Stimulated activated CD4-positive, alpha-beta T cell treated with anti-CD3 and anti-CD28 coated beads, Interleukin-1b, Interleukin-23, amount 100 ng/mL, for 4 hours (primary cell): ENCODE measurements around the gene ERBB2.
A peak's percentile ranks its signal among the peaks of the same experiment; 100 is the strongest.
"Not testable (repeated sequence)": the region's sequence is repeated elsewhere in the genome, so short reads cannot be mapped to it uniquely, and the experiment has no call there.

ENCODE experiments used
- DNase-seq, 2 donors: peaks; one replicate each; pipeline ENCODE4 v3.0.0-alpha.2; 2020; ENCODE audit warnings: low read depth in 2 of 2

The ERBB2 gene

GRCh38 chr17:39763051-39763820 is 63.4 kb downstream of the ERBB2 start:
- DNase-seq, result no peak

- DNase-seq, result not testable (repeated sequence)
Measured at GRCh38 chr17:39764171-39764570, 64.3 kb downstream of the ERBB2 start.

- DNase-seq, result no peak
Measured at GRCh38 chr17:39765175-39765574, 65.3 kb downstream of the ERBB2 start.

DNA sequence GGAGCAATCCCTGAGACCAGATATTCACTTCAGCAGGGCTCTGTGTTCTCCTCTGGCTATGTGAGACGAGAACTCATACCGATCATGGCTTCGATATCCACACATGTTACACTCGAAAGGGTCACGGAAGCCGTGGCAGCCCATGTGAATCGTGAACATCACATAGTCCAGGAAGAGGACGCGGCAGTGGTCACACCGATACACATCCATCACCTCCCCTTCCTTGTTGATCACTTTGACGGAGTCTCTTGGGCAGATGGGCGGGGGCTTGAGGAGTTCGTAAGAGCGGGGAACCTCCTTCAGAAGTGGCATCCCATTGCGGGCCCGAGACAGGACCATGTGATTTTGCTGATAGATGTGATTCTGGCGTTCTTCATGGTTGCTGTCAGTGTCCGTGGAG is 65.9 kb downstream of the ERBB2 start:
- no peak for DNase-seq

GRCh38 chr17:39767147-39767546 is 67.3 kb downstream of the ERBB2 start:
- no peak for DNase-seq

DNA sequence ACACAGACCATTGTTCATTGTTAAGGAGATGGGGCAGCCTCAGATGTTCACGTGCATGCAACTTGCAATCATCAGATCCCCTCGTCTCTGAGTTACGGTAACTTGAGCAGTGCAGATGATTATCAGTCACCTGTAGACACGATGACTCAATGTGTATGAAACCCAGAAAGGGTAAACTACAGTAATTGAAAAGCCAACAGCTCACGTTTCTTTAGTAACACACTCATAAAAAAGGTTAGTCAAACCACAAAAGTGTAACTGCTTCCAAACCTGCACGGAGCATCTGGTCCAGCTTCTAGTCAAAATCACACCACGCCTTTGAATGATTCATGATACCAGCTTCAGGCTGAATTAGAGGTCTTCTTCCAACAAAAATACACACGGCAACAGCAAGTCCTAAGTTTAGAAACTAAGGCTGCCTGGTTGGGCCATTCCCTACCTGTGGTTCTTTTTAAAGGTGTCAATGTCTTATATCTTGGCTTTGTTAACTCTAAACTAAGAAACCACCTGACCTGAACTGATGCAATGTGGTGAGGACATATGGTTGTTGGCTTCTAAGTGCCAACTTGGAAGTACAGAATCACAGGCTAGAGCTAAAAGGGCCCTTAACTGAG is 70.2 kb downstream of the ERBB2 start:
- peak in 1 of 2 donors; percentile 56 for DNase-seq

DNA sequence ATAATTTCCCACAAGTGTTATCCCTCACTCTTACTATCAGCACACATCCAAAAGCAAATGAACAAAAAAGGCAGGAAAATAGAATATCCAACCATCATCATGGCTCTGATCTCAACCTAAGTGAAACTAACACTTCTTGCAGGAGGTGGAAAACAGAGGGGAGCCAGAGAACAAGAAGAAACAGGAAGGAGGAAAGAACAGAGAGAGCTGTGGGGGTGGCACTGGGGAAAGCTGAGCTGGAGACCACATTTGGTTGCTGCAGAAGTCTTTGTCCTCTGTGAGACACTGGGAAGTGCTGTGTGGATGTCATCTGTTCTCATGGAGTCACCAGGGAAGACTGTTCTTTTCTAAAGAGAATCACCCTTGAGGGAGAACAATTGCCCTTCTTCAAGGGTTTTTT is 72.6 kb downstream of the ERBB2 start:
- no peak for DNase-seq

- DNase-seq, result no peak
Measured at GRCh38 chr17:39772987-39773934, 73.4 kb downstream of the ERBB2 start.

DNA sequence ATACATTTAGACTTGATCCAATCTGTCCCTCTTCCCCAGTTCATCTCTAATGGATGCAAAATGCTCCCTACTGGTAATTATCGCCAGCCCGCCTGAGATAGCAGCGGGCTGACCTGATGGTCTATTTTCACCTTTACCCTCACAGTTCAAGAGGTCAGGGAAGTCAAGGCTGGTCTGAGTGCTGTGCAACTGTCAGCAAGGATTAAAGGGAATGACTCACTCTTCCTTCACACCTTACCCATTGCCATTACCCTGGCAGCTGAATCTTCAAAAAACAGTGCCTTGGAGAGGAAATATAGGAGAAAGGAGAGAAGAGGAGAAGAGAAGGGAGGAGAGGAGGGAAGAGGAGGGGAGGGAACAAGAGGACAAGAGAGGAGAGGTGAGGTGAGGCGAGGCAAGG is 74.2 kb downstream of the ERBB2 start:
- DNase-seq, result no peak

DNA sequence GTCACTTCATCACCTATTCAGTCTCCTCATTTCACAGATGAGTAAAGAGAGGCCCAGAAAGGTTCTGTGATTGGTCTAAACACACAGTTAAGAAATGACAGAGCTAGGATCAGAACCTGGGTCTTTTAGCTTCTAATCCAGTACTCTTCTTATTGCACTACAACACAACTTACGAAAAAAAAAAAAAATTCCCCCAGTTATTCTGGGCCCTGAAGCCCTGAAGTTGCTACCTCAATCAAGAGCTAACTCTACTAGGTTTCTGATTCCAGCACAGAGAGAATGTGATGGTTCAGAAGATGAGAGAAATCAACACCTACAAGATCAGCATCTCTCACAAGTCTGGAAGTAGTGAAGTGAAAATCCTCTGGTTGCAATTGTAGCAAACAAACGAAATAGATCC is 75.2 kb downstream of the ERBB2 start:
- DNase-seq, result no peak

DNA sequence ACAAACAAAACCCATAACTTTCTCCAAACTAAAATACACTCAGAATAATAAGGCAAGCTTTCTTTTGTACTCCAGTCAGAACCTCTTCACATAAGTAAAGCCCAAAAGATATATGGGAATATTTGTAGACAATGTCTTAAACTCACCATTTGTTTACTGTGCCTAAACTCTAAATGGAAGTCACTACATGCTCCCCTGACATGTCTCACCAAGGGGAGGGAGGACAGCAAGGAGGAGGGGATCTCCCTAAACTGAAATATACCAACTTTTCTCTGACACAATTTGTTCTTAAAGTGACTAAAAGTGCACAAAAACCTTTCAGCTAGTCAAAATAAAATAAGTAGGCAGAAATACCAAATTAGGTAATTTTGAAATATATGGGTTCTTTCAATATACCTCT is 76.4 kb downstream of the ERBB2 start:
- no peak for DNase-seq

DNA sequence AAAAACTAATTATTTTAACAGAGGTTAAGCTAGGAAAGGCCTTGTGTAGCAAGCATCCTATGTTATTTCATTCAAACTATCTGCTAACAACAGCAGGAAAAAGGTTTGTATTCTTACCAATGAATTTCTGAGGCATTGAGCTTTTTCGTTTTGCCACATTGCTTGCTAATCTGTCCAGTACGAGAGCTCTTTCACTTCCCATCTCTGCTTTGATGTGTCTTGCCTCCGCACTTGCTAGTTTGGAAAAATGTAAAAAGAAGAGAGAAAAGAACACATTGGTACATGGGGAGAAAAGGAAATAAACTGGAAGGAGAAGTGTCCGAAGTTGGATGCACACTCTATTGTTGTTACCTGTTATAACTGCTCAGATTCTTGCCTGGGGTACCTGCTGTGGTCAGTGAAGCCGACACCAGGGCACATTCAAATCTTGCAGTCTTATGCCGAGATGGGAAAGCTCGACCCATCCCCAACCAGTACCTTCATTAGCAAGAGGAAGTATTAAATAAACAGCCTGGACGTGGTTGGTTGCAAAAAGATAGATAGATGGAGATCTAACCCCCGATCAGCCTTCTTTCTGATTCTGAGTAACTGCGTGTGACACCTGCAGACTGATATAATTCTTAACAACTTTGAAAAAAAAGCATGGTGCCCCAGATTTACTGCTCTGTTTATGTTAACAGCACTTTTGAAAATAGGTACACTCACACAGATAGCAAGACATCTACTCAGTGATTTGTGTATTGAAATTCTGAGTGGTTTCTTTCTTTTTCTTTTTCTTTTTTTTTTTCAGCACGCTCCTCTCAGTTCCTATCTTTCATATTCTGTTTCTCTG is 77.9 kb downstream of the ERBB2 start:
- no peak for DNase-seq
